ENCODE measurements around the gene DPP9. TPM values are rescaled to one million over a fixed set of nuclear protein-coding genes. Genes with fewer than 3 reads are reported as not detected.
A peak's percentile ranks its signal among the peaks of the same experiment; 100 is the strongest.

The DPP9 gene
- total and polyA plus RNA-seq, 2 of the 13 experiments (the other 11 are each of a cell fraction or from before 2014, with no cell fraction given): 8.4 to 25.8 TPM

- TF ChIP-seq ZSCAN22 (CRISPR knock-in tag; IDR thresholded peaks at IDR 0.05) (no peak), ZNF788 (CRISPR knock-in tag; IDR thresholded peaks at IDR 0.05; ENCODE audit: borderline replicate concordance) (no peak), KDM5B (CRISPR knock-in tag; IDR thresholded peaks at IDR 0.05; ENCODE audit: borderline replicate concordance) (no peak), NONO (IDR thresholded peaks at IDR 0.05) (no peak), NONO (CRISPR knock-in tag; conservative IDR thresholded peaks at IDR 0.05) (no peak), BCL6 (CRISPR knock-in tag; IDR thresholded peaks at IDR 0.05) (no peak), ZNF790 (CRISPR knock-in tag; IDR thresholded peaks at IDR 0.05; ENCODE audit: borderline replicate concordance) (no peak), ZNF691 (CRISPR knock-in tag; IDR thresholded peaks at IDR 0.05; ENCODE audit: borderline replicate concordance, low read depth) (no peak), ZFAT (CRISPR knock-in tag; conservative IDR thresholded peaks at IDR 0.05) (no peak), ONECUT2 (CRISPR knock-in tag; IDR thresholded peaks at IDR 0.05) (no peak), RFX1 (IDR thresholded peaks at IDR 0.05) (no peak), ZNF451 (CRISPR knock-in tag; IDR thresholded peaks at IDR 0.05) (no peak), FOXP4 (CRISPR knock-in tag; IDR thresholded peaks at IDR 0.05) (peak; percentile 42; the same call in 1 of the 2 replicates), RERE (CRISPR knock-in tag; IDR thresholded peaks at IDR 0.05; ENCODE audit: low read depth) (no peak), POLR2AphosphoS2 (IDR thresholded peaks at IDR 0.05; ENCODE audit: low read depth, low read length) (peak; percentile 21; the same call in 1 of the 2 replicates), ZNF281 (CRISPR knock-in tag; IDR thresholded peaks at IDR 0.05; ENCODE audit: borderline replicate concordance) (peak; percentile 72; the same call in 1 of the 2 replicates)
These were observed 68.9 kb downstream of the DPP9 start (continued) for GRCh38 chr19:4654437-4655361.
